C4-2B (cell line): ENCODE data around the gene GPR65.

Experiments
- H3K27ac ChIP-seq: fragments of 450-650 bp; 2 replicates; pipeline ENCODE4 v1.5.1; 2017
- ZFX ChIP-seq: fragments of 450-650 bp; IDR thresholded peaks from 2 replicates; pipeline ENCODE4 v1.6.1; 2017
- TF ChIP-seq, protein P1 (sequence below): fragments of 450-650 bp; conservative IDR thresholded peaks from 2 replicates; pipeline ENCODE4 v1.5.1; 2017; ENCODE audit warnings: mild to moderate bottlenecking

GPR65 gene

DNA sequence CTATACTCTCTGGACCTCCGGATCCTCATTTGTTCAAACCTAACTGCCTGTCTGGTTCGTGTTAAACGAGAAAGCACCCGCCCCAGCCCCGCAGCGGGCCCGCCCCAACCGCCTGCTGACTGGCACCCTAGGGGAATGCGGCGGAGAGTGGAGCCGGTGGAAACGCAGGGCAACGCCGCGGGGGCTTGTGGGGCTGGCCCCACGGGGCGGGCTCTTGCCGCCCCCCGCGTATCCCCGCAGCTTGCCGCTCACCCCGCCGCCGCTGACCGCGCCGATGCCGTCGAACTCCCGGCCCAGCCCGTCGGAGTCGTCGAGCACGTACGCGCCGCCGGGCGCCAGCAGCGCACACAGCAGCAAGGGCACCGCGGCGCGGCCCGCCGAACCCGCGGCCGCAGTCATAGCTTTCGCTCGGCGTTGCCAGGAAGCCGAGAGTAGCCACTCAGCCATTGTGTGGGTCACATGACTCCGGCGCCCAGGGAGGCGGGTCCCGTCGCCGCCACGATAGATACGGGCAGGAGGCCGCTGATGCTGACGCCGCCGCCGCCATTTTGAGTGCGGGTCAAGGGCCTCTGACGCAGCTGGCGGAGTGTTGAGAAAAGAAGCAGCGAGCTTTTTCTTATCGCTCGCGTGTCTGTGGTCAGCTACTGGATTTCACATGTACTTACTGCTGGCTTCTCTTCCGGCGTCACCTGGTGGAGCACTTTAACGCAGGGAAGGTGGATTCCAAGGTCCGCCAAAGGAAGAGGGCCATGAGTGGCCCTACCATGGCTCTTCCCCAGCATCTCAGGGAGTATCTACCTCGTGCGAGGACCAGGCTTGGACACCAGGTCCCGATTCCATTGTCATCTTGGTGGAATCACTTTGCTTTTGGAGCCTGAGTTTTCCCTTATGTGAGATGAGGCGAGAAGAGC lies 12.0 kb upstream of the GPR65 start, which contains the start of gene GALC:
Gene GALC, minus strand, starts transcription at position 465 of the 911 bp plus-strand sequence. Its CDS starts 18 bp downstream, at position 447.
- TF ChIP-seq ZFX, result peak; percentile 63; the same call in 1 of the 2 replicates
- TF ChIP-seq, protein P1, sequence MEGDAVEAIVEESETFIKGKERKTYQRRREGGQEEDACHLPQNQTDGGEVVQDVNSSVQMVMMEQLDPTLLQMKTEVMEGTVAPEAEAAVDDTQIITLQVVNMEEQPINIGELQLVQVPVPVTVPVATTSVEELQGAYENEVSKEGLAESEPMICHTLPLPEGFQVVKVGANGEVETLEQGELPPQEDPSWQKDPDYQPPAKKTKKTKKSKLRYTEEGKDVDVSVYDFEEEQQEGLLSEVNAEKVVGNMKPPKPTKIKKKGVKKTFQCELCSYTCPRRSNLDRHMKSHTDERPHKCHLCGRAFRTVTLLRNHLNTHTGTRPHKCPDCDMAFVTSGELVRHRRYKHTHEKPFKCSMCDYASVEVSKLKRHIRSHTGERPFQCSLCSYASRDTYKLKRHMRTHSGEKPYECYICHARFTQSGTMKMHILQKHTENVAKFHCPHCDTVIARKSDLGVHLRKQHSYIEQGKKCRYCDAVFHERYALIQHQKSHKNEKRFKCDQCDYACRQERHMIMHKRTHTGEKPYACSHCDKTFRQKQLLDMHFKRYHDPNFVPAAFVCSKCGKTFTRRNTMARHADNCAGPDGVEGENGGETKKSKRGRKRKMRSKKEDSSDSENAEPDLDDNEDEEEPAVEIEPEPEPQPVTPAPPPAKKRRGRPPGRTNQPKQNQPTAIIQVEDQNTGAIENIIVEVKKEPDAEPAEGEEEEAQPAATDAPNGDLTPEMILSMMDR, result no peak
- peak within 1 kb of the TSS; percentile 54 for H3K27ac ChIP-seq

DNA sequence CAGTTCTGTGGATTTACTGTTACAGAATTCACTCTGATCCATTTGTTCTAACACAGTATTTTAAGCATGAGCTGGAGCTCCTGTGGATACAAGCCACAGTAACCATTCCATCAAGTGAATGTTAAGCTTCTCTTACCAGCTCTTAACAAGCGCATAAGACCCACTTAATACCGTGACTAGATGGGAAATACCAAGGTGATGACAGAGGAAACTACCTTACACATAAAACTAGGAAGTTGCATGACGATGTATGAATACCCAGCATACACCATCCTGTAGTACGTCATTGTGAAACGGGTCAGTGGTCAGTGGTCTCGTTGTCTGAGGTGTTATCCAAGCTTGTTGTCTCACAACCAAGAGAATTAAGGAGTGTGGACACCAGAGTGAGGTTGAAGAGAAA lies 10.0 kb upstream of the GPR65 start:
- no peak overlapping the region for H3K27ac ChIP-seq
- TF ChIP-seq ZFX, result no peak
- TF ChIP-seq, protein P1, result no peak

DNA sequence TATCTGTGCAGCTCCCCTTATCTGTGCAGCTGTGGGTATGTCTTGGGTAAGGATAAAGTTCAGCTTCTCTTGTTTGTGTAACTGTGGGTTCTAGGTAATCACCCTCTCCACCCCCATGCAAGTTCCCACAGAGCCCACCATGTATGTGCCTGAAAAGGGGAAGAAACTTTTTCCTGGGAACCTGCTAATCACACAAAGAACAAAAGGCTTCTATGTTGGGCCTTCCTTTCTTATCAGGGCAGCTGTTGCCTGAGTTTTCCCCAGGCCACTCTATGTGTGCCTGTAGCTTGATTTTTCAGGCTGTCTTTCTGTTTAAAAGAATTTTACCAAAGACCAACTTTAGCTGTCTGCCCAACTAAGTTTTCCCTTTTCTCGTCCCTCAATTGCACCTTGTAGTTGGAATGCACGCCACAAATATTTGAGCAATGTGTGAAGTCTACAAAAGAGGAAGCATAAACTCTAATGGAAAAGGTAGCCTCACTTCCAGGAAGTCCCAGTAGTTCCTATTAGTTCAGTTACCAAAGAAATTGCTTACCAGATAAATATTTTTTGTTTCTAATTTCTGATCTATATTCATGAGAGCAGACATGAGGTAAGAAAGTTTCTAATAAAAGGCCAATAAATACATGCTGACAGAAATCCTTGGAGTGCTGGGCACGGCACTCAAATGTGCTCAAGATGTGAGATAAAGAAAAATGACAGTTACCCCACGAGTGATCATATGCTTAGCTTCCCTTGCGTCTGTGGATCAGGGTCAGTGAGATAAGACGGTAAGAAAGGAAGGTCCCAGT lies 9.2 kb upstream of the GPR65 start:
- TF ChIP-seq, protein P1, result no peak
- no peak for TF ChIP-seq ZFX
- no peak overlapping the region for H3K27ac ChIP-seq

DNA sequence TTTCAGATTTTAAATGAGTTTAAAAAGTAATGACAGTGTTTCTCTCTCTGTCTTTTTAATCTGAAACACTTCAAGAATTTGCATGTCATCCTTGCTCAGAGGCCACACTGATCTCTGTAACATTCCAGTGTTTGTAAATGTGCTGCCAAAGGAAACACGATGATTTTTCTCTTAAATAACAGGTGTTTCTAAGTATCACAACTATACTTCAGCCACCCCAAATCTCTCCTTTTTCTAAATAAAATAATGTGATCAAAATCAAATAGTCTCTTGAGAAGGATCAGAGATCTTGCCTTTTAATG lies 8.7 kb upstream of the GPR65 start:
- no peak for TF ChIP-seq ZFX
- TF ChIP-seq, protein P1, result no peak

DNA sequence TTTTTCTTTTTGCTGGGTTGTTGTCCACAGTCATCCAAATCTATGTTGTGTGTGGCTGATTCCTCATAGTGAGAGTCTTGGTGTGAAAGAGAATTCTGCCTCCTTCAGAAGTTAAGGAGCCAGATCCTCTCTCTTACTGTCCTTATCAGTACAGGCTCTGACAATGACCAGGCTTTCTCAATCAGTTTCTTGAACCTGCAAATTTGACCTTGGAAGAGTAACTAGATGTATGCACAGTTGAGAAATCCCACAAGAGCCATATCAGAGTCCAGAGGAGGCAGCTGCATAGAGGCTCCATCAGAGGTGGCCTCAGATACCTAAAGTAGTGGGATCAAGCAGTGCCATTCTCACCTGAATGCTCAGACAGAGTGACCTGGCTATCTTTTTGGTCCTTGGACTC lies 6.5 kb upstream of the GPR65 start:
- TF ChIP-seq, protein P1, result no peak
- TF ChIP-seq ZFX, result no peak
- no peak overlapping the region for H3K27ac ChIP-seq

More for the DNA sequence above, 8.7 kb upstream of the GPR65 start:
- H3K27ac ChIP-seq, result no peak overlapping the region

DNA sequence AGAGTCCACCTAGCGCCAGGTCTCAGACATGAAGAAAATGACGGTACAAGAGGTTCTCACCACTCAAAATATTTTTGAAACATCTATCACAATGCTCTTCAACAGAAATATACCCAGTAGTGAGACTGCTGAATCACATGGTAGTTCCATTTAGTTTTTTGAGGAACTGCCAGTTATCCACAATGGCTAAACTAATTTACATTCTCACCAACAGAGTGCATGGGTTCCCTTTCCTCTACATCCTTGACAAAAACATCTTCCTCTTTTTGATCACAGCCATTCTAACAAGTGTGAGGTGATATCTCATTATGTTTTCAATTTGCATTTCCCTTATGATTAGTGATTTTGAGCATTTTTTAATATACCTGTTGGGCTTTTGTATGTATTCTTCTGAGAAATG lies 5.7 kb upstream of the GPR65 start:
- H3K27ac ChIP-seq, result no peak overlapping the region
- TF ChIP-seq, protein P1, result no peak
- TF ChIP-seq ZFX, result no peak
